ENCODE measurements around the gene TMEM187.

Gene TMEM187

GRCh38 chrX:154008521-154008920 is 36.0 kb downstream of the TMEM187 start:
- no peak overlapping the region for H3K4me3 ChIP-seq (ENCODE audit: control insufficient read depth in 1 of 7, extremely low read depth in 1 of 7, insufficient read depth in 4 of 7, low read depth in 2 of 7, low read length in 6 of 7)
- ChIA-PET CTCF (no interaction called here), POLR2A (interaction anchor here (1.0 kb wide), 1 partner anchor 29 kb away, joined by 3 read pairs; no protein-coding TSS in a partner anchor)
- H3K4me1 ChIP-seq (ENCODE audit: control extremely low read depth in 1 of 4, control insufficient read depth in 4 of 4, insufficient read depth in 4 of 4, low read length in 3 of 4), result peaks cover 0 to 18% (median 6%) of the 10 kb centered on the region in 4 experiments
- H3K9me3 ChIP-seq (ENCODE audit: control extremely low read depth in 1 of 5, control insufficient read depth in 4 of 5, insufficient read depth in 2 of 5, low read depth in 1 of 5, low read length in 4 of 5), result no peaks in the 10 kb centered on the region
- no peak overlapping the region for H3K27ac ChIP-seq (ENCODE audit: insufficient read depth in 1 of 2, low read depth in 1 of 2, low read length in 2 of 2, poor library complexity in 1 of 2, severe bottlenecking in 2 of 2)
- H3K36me3 ChIP-seq (ENCODE audit: control insufficient read depth in 4 of 4, insufficient read depth in 4 of 4, low read length in 3 of 4), result peaks cover 0 to 39% (median 17%) of the 10 kb centered on the region in 4 experiments
- DNase-seq, result no peak
- WGBS (ENCODE audit: insufficient coverage), result 95% methylated on average over 2 of the region's 4 CpGs
- peaks cover 0 to 27% (median 0%) of the 10 kb centered on the region in 5 experiments for H3K27me3 ChIP-seq (replicated peaks in 2 of 5; ENCODE audit: control insufficient read depth in 4 of 5, insufficient read depth in 5 of 5, low read length in 4 of 5)

GRCh38 chrX:154010330-154011087 is 38.0 kb downstream of the TMEM187 start:
- ChIA-PET POLR2A (interaction anchor here (0.8 kb wide), 1 partner anchor 532 kb away, joined by 3 read pairs; no protein-coding TSS in a partner anchor), CTCF (no interaction called here)
- Histone ChIP-seq H3K36me3 (ENCODE audit: control insufficient read depth in 4 of 4, insufficient read depth in 4 of 4, low read length in 3 of 4) (peaks cover 0 to 52% (median 21%) of the 10 kb centered on the region in 4 experiments), H3K4me1 (ENCODE audit: control extremely low read depth in 1 of 4, control insufficient read depth in 4 of 4, insufficient read depth in 4 of 4, low read length in 3 of 4) (peaks cover 0 to 19% (median 7%) of the 10 kb centered on the region in 4 experiments), H3K27me3 (replicated peaks in 2 of 5; ENCODE audit: control insufficient read depth in 4 of 5, insufficient read depth in 5 of 5, low read length in 4 of 5) (peaks cover 0 to 34% (median 0%) of the 10 kb centered on the region in 5 experiments), H3K27ac (ENCODE audit: insufficient read depth in 1 of 2, low read depth in 1 of 2, low read length in 2 of 2, poor library complexity in 1 of 2, severe bottlenecking in 2 of 2) (no peak overlapping the region), H3K4me3 (ENCODE audit: control insufficient read depth in 1 of 7, extremely low read depth in 1 of 7, insufficient read depth in 4 of 7, low read depth in 2 of 7, low read length in 6 of 7) (no peak overlapping the region), H3K9me3 (ENCODE audit: control extremely low read depth in 1 of 5, control insufficient read depth in 4 of 5, insufficient read depth in 2 of 5, low read depth in 1 of 5, low read length in 4 of 5) (no peaks in the 10 kb centered on the region)
- 92% methylated on average over 18 of the region's 18 CpGs for WGBS (ENCODE audit: insufficient coverage)
- no peak for DNase-seq

- ChIA-PET POLR2A (no interaction called here), CTCF (interaction anchor here (1.2 to 3.5 kb wide), 2 partner anchors 8 to 59 kb away, joined by 5 to 26 read pairs; no protein-coding TSS in a partner anchor)
- WGBS (ENCODE audit: insufficient coverage), result 90% methylated on average over 15 of the region's 18 CpGs
- Histone ChIP-seq H3K27ac (ENCODE audit: insufficient read depth in 1 of 2, low read depth in 1 of 2, low read length in 2 of 2, poor library complexity in 1 of 2, severe bottlenecking in 2 of 2) (no peak overlapping the region), H3K9me3 (ENCODE audit: control extremely low read depth in 1 of 5, control insufficient read depth in 4 of 5, insufficient read depth in 2 of 5, low read depth in 1 of 5, low read length in 4 of 5) (no peaks in the 10 kb centered on the region), H3K4me3 (ENCODE audit: control insufficient read depth in 1 of 7, extremely low read depth in 1 of 7, insufficient read depth in 4 of 7, low read depth in 2 of 7, low read length in 6 of 7) (no peak overlapping the region), H3K27me3 (replicated peaks in 2 of 5; ENCODE audit: control insufficient read depth in 4 of 5, insufficient read depth in 5 of 5, low read length in 4 of 5) (peaks cover 0 to 36% (median 0%) of the 10 kb centered on the region in 5 experiments), H3K4me1 (ENCODE audit: control extremely low read depth in 1 of 4, control insufficient read depth in 4 of 4, insufficient read depth in 4 of 4, low read length in 3 of 4) (peaks cover 0 to 19% (median 7%) of the 10 kb centered on the region in 4 experiments), H3K36me3 (ENCODE audit: control insufficient read depth in 4 of 4, insufficient read depth in 4 of 4, low read length in 3 of 4) (peaks cover 0 to 63% (median 28%) of the 10 kb centered on the region in 4 experiments)
- DNase-seq, result no peak
These were observed 39.1 kb downstream of the TMEM187 start for GRCh38 chrX:154011376-154012335.

GRCh38 chrX:154012336-154012991 is 39.9 kb downstream of the TMEM187 start:
- no peak overlapping the region for H3K27ac ChIP-seq (ENCODE audit: insufficient read depth in 1 of 2, low read depth in 1 of 2, low read length in 2 of 2, poor library complexity in 1 of 2, severe bottlenecking in 2 of 2)
- H3K4me3 ChIP-seq (ENCODE audit: control insufficient read depth in 1 of 7, extremely low read depth in 1 of 7, insufficient read depth in 4 of 7, low read depth in 2 of 7, low read length in 6 of 7), result peak overlapping the region in 1 of 7 experiments; percentile 4
- DNase-seq, result no peak
- POLR2A ChIA-PET, result interaction anchor here (1.0 to 1.1 kb wide), 2 partner anchors 10 to 350 kb away, joined by 3 read pairs; no protein-coding TSS in a partner anchor
- peaks cover 0 to 19% (median 7%) of the 10 kb centered on the region in 4 experiments for H3K4me1 ChIP-seq (ENCODE audit: control extremely low read depth in 1 of 4, control insufficient read depth in 4 of 4, insufficient read depth in 4 of 4, low read length in 3 of 4)
- no peaks in the 10 kb centered on the region for H3K9me3 ChIP-seq (ENCODE audit: control extremely low read depth in 1 of 5, control insufficient read depth in 4 of 5, insufficient read depth in 2 of 5, low read depth in 1 of 5, low read length in 4 of 5)
- peaks cover 0 to 66% (median 31%) of the 10 kb centered on the region in 4 experiments for H3K36me3 ChIP-seq (ENCODE audit: control insufficient read depth in 4 of 4, insufficient read depth in 4 of 4, low read length in 3 of 4)
- peaks cover 0 to 31% (median 0%) of the 10 kb centered on the region in 5 experiments for H3K27me3 ChIP-seq (replicated peaks in 2 of 5; ENCODE audit: control insufficient read depth in 4 of 5, insufficient read depth in 5 of 5, low read length in 4 of 5)
- CTCF ChIA-PET, result interaction anchor here (0.7 to 3.5 kb wide), 10 partner anchors 9 to 59 kb away, joined by 3 to 26 read pairs (median 4); no protein-coding TSS in a partner anchor
- 85% methylated on average over 16 of the region's 17 CpGs for WGBS (ENCODE audit: insufficient coverage)

GRCh38 chrX:154013001-154013421 is 40.5 kb downstream of the TMEM187 start:
- H3K4me3 ChIP-seq (ENCODE audit: control insufficient read depth in 1 of 7, extremely low read depth in 1 of 7, insufficient read depth in 4 of 7, low read depth in 2 of 7, low read length in 6 of 7), result peak overlapping the region in 1 of 7 experiments; percentile 4
- no peak overlapping the region for H3K27ac ChIP-seq (ENCODE audit: insufficient read depth in 1 of 2, low read depth in 1 of 2, low read length in 2 of 2, poor library complexity in 1 of 2, severe bottlenecking in 2 of 2)
- DNase-seq, result no peak
- WGBS (ENCODE audit: insufficient coverage), result 85% methylated on average over 17 of the region's 17 CpGs
- CTCF ChIA-PET, result interaction anchor here (0.7 to 3.5 kb wide), 11 partner anchors 10 to 60 kb away, joined by 3 to 26 read pairs (median 5); no protein-coding TSS in a partner anchor
- peaks cover 0 to 17% (median 10%) of the 10 kb centered on the region in 4 experiments for H3K4me1 ChIP-seq (ENCODE audit: control extremely low read depth in 1 of 4, control insufficient read depth in 4 of 4, insufficient read depth in 4 of 4, low read length in 3 of 4)
- POLR2A ChIA-PET, result interaction anchor here (1.0 to 1.1 kb wide), 2 partner anchors 11 to 349 kb away, joined by 3 read pairs; no protein-coding TSS in a partner anchor
- no peaks in the 10 kb centered on the region for H3K9me3 ChIP-seq (ENCODE audit: control extremely low read depth in 1 of 5, control insufficient read depth in 4 of 5, insufficient read depth in 2 of 5, low read depth in 1 of 5, low read length in 4 of 5)
- H3K27me3 ChIP-seq (replicated peaks in 2 of 5; ENCODE audit: control insufficient read depth in 4 of 5, insufficient read depth in 5 of 5, low read length in 4 of 5), result peaks cover 0 to 34% (median 0%) of the 10 kb centered on the region in 5 experiments
- peaks cover 0 to 70% (median 30%) of the 10 kb centered on the region in 4 experiments for H3K36me3 ChIP-seq (ENCODE audit: control insufficient read depth in 4 of 4, insufficient read depth in 4 of 4, low read length in 3 of 4)

Measured in common myeloid progenitor, CD34-positive (primary cell).